IPS-20b (cell line): ENCODE measurements around the gene RPS6KA4.

ENCODE experiments used
- H3K27ac ChIP-seq: one replicate; pipeline ENCODE4 v1.5.1; 2013; ENCODE audit warnings: low read length
- H3K27me3 ChIP-seq: 2 replicates; pipeline ENCODE4 v1.6.1; 2013; ENCODE audit warnings: mild to moderate bottlenecking, low read length, inconsistent platforms; ENCODE audit not compliant: insufficient read depth
- H3K36me3 ChIP-seq: 2 replicates; pipeline ENCODE4 v1.6.1; 2013; ENCODE audit warnings: low read depth, mild to moderate bottlenecking, inconsistent platforms, low read length, moderate library complexity; ENCODE audit not compliant: insufficient read depth
- H3K4me1 ChIP-seq: 2 replicates; pipeline ENCODE4 v1.6.1; 2013; ENCODE audit warnings: mild to moderate bottlenecking, control low read depth, inconsistent platforms, low read length, moderate library complexity; ENCODE audit not compliant: insufficient read depth
- H3K4me3 ChIP-seq: 2 replicates; pipeline ENCODE4 v1.5.1; 2013; ENCODE audit warnings: mild to moderate bottlenecking, low read length, inconsistent platforms
- H3K9ac ChIP-seq: 2 replicates; pipeline ENCODE4 v1.6.1; 2013; ENCODE audit warnings: low read depth, mild to moderate bottlenecking, inconsistent platforms, low read length, moderate library complexity
- H3K9me3 ChIP-seq: 2 replicates; pipeline ENCODE4 v1.6.1; 2013; ENCODE audit warnings: mild to moderate bottlenecking, low read depth, low read length, inconsistent platforms; ENCODE audit not compliant: insufficient read depth

The RPS6KA4 gene

DNA sequence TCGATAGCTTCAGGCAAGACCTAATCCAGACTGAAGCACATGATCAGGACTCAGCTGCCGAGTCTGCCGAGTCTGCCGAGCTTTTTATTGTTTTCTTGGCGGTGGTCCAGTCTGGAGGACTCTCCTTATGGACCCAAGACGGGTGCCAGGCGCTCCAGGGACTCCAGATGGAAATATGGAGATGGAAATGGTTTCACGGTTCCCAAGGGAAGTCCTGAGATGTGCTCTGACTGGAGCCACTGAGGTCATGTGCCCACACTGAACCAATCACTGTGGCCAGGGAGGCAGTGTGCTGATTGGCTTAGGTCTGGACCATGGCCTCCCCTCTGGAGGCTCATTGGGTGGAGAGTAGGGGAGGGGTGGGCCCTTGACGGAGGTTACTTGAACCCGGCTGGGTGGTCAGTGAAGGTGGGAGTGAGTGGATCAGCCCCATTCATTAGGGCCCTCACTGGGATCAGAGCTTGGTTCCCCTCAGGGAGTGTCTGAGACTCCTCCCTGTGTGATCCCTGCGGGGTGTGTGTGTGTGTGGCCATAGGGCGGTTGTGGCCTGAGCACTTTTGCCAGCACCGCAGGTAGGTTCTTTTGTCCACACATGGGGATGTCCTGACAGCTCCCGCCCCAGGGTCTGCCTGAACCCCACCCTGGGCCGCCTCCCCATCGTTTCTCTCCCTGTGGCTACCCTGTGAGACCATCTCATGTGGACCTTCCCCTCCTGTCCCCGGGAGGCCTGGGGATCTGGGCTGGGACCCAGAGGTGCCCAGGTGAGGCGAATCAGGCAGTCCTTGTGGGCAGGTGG lies 14.0 kb downstream of the RPS6KA4 start:
- Histone ChIP-seq H3K4me3 (peak overlapping the region; percentile 10; the same call in 1 of the 2 replicates), H3K9ac (no peak overlapping the region), H3K4me1 (peaks cover 4% of the 10 kb centered on the region; the same call in 1 of the 2 replicates), H3K27ac (no peak overlapping the region), H3K9me3 (no peaks in the 10 kb centered on the region), H3K36me3 (no peaks in the 10 kb centered on the region), H3K27me3 (no peaks in the 10 kb centered on the region)

DNA sequence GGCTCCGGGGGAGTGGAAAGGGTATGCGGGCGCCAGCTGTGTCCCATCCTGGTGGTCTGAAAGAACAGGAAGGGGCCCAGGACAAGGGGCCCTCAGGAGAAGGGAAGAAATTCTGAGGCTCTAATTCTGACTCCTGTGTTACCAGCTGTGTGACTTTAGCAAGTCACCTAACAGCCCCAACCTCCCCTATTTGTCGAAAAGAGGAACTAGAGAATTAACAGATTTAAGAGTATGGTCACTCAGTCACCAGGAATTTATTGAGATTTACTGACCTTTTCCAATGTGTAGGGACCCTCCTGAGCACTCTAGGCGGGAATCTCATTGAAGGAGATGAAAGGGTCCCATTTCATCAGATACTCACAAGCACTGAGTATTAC lies 14.6 kb downstream of the RPS6KA4 start:
- Histone ChIP-seq H3K27ac (no peak overlapping the region), H3K9ac (no peak overlapping the region), H3K9me3 (no peaks in the 10 kb centered on the region), H3K27me3 (no peaks in the 10 kb centered on the region), H3K36me3 (no peaks in the 10 kb centered on the region), H3K4me1 (peaks cover 4% of the 10 kb centered on the region; the same call in 1 of the 2 replicates), H3K4me3 (peak overlapping the region; percentile 10; the same call in 1 of the 2 replicates)

- Histone ChIP-seq H3K27me3 (no peaks in the 10 kb centered on the region), H3K9ac (no peak overlapping the region), H3K27ac (no peak overlapping the region), H3K4me3 (no peak overlapping the region), H3K36me3 (no peaks in the 10 kb centered on the region), H3K9me3 (no peaks in the 10 kb centered on the region), H3K4me1 (peaks cover 4% of the 10 kb centered on the region; the same call in 1 of the 2 replicates)
Observed at GRCh38 chr11:64376071-64376470, 17.1 kb downstream of the RPS6KA4 start.

- H3K4me3 ChIP-seq: no peak overlapping the region
- H3K27me3 ChIP-seq: no peaks in the 10 kb centered on the region
- H3K9ac ChIP-seq: no peak overlapping the region
- H3K27ac ChIP-seq: no peak overlapping the region
- no peaks in the 10 kb centered on the region for H3K36me3 ChIP-seq
- H3K4me1 ChIP-seq: peaks cover 4% of the 10 kb centered on the region; the same call in 1 of the 2 replicates
- no peaks in the 10 kb centered on the region for H3K9me3 ChIP-seq
Observed at GRCh38 chr11:64378335-64378880, 19.4 kb downstream of the RPS6KA4 start.

GRCh38 chr11:64379160-64379559 lies 20.2 kb downstream of the RPS6KA4 start:
- no peaks in the 10 kb centered on the region for H3K27me3 ChIP-seq
- no peaks in the 10 kb centered on the region for H3K4me1 ChIP-seq
- H3K27ac ChIP-seq: no peak overlapping the region

GRCh38 chr11:64379817-64380709 lies 21.1 kb downstream of the RPS6KA4 start:
- no peaks in the 10 kb centered on the region for H3K27me3 ChIP-seq

More at GRCh38 chr11:64379160-64379559, 20.2 kb downstream of the RPS6KA4 start:
- Histone ChIP-seq H3K9ac (no peak overlapping the region), H3K4me3 (no peak overlapping the region), H3K9me3 (no peaks in the 10 kb centered on the region), H3K36me3 (no peaks in the 10 kb centered on the region)

GRCh38 chr11:64381350-64381749 lies 22.4 kb downstream of the RPS6KA4 start:
- Histone ChIP-seq H3K27me3 (no peaks in the 10 kb centered on the region; the same call in 1 of the 2 replicates), H3K4me3 (no peak overlapping the region), H3K36me3 (no peaks in the 10 kb centered on the region), H3K9me3 (no peaks in the 10 kb centered on the region), H3K27ac (no peak overlapping the region), H3K9ac (no peak overlapping the region), H3K4me1 (no peaks in the 10 kb centered on the region)

More at GRCh38 chr11:64379817-64380709, 21.1 kb downstream of the RPS6KA4 start:
- Histone ChIP-seq H3K4me1 (no peaks in the 10 kb centered on the region), H3K36me3 (no peaks in the 10 kb centered on the region), H3K27ac (no peak overlapping the region), H3K9ac (no peak overlapping the region), H3K9me3 (no peaks in the 10 kb centered on the region), H3K4me3 (no peak overlapping the region)

DNA sequence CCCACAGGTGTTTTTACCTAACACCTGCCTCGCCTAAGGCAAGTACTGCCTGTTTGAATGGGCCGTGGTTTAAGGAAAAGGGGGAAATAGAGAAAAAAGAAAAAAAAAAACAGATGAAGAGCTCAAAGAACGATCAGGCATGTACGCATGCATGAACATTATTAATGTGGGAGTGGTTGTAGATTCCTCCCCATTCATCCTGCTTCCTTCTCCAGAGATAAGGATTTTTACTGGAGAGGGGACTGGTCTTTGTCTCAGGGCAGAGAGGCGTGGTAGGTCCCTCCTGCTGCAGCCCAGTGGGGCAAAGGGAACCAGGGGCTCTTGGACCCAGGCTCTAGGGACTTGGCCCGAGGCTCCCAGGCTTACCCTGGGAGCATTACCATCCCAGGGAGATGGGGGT lies 23.1 kb downstream of the RPS6KA4 start:
- no peaks in the 10 kb centered on the region for H3K9me3 ChIP-seq
- no peak overlapping the region for H3K27ac ChIP-seq
- H3K9ac ChIP-seq: no peak overlapping the region
- H3K4me3 ChIP-seq: no peak overlapping the region
- H3K36me3 ChIP-seq: no peaks in the 10 kb centered on the region
- H3K27me3 ChIP-seq: no peaks in the 10 kb centered on the region; the same call in 1 of the 2 replicates
- H3K4me1 ChIP-seq: no peaks in the 10 kb centered on the region

DNA sequence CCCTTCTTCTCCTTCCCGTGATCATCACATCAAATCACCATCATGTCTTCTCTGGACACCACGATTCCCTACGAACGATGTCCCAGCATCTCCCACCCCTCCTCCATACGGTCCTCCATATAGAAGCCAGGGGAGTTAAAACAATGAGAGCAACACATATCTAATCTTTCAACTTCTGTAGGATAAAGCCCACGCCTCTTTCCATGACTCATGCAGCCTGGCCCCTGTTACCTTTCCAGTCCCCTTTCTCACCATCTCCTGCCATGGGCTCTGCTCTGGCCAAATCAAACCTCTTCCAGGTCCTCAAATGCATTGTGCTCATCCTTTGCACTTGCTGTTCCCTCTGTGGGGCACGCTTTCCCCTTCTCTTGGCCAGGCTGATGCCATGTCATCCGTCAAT lies 23.6 kb downstream of the RPS6KA4 start:
- Histone ChIP-seq H3K9me3 (no peaks in the 10 kb centered on the region), H3K4me3 (no peak overlapping the region), H3K9ac (no peak overlapping the region), H3K27me3 (no peaks in the 10 kb centered on the region; the same call in 1 of the 2 replicates), H3K27ac (no peak overlapping the region), H3K4me1 (no peaks in the 10 kb centered on the region), H3K36me3 (no peaks in the 10 kb centered on the region)

GRCh38 chr11:64383580-64383979 lies 24.6 kb downstream of the RPS6KA4 start:
- Histone ChIP-seq H3K4me3 (no peak overlapping the region), H3K4me1 (no peaks in the 10 kb centered on the region), H3K36me3 (no peaks in the 10 kb centered on the region), H3K27ac (no peak overlapping the region), H3K9me3 (no peaks in the 10 kb centered on the region), H3K9ac (no peak overlapping the region), H3K27me3 (no peaks in the 10 kb centered on the region; the same call in 1 of the 2 replicates)

GRCh38 chr11:64384028-64384737 lies 25.2 kb downstream of the RPS6KA4 start:
- H3K9me3 ChIP-seq: no peaks in the 10 kb centered on the region
- peaks cover 5% of the 10 kb centered on the region; the same call in 1 of the 2 replicates for H3K27me3 ChIP-seq
- no peaks in the 10 kb centered on the region for H3K4me1 ChIP-seq
- no peak overlapping the region for H3K9ac ChIP-seq
- no peak overlapping the region for H3K4me3 ChIP-seq
- no peaks in the 10 kb centered on the region for H3K36me3 ChIP-seq
- H3K27ac ChIP-seq: no peak overlapping the region
